Measurements from ENCODE around the gene FBXO47.

Gene FBXO47

DNA sequence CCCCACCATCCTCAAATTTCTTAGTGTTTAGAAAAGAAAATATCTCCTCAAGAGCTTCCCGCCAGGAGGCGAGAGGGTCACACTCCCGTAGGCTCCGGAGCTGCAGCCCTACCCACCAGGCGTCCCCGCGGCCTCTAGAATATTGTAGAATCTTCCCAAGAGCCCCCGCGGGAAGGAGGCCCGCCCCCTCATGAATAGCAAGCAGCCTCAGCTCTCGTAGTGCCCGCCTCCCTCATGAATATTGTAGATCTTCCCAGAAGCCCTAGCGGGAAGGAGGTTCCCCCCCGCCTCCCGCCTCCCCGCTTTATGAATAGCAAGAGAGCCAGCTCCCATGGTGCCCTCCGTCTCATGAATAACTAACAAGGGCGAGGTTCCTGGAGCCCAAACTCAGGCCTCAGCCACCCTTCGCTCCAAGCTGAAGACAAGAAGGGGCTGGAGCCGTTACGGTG lies at the start of gene FBXO47:
TSS of gene FBXO47 (minus strand) at position 114 of the 449 bp plus-strand sequence. CDS start 4,378 bp downstream, outside the sequence.
- DNase-seq: peak; percentile 84

GRCh38 chr17:39016193-39017153 lies 49.3 kb upstream of the FBXO47 start:
- DNase-seq: no peak

GRCh38 chr17:39015546-39015935 lies 48.3 kb upstream of the FBXO47 start:
- no peak for DNase-seq

GRCh38 chr17:39014795-39015545 lies 47.8 kb upstream of the FBXO47 start:
- DNase-seq: no peak

- no peak for DNase-seq
Measured at GRCh38 chr17:39014044-39014794, 47.0 kb upstream of the FBXO47 start.

GRCh38 chr17:39012725-39013124 lies 45.5 kb upstream of the FBXO47 start:
- no peak for DNase-seq

GRCh38 chr17:39011907-39012468 lies 44.8 kb upstream of the FBXO47 start:
- DNase-seq: no peak

GRCh38 chr17:39009581-39010001 lies 42.4 kb upstream of the FBXO47 start:
- no peak for DNase-seq

DNA sequence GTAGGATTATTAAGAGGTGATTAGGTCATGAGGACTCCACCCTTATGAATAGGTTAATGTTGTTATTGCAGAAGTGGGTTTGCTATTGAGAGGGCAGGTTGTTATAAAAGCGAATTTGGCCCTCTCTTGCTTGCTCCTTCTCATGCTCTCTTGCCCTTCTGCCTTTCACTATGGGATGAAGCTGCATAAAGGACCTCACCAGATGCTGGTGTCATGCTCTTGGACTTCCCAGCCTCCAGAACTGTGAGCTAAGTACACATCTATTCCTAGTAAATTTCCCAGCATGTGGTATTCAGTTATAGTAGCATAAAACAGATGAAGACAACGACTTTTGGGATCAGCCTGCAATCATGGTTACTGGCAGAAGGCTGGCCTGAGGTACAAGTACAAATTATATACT lies 41.4 kb upstream of the FBXO47 start:
- no peak for DNase-seq

- peak; percentile 29 for DNase-seq
Measured at GRCh38 chr17:39002991-39003715, 36.0 kb upstream of the FBXO47 start.

DNA sequence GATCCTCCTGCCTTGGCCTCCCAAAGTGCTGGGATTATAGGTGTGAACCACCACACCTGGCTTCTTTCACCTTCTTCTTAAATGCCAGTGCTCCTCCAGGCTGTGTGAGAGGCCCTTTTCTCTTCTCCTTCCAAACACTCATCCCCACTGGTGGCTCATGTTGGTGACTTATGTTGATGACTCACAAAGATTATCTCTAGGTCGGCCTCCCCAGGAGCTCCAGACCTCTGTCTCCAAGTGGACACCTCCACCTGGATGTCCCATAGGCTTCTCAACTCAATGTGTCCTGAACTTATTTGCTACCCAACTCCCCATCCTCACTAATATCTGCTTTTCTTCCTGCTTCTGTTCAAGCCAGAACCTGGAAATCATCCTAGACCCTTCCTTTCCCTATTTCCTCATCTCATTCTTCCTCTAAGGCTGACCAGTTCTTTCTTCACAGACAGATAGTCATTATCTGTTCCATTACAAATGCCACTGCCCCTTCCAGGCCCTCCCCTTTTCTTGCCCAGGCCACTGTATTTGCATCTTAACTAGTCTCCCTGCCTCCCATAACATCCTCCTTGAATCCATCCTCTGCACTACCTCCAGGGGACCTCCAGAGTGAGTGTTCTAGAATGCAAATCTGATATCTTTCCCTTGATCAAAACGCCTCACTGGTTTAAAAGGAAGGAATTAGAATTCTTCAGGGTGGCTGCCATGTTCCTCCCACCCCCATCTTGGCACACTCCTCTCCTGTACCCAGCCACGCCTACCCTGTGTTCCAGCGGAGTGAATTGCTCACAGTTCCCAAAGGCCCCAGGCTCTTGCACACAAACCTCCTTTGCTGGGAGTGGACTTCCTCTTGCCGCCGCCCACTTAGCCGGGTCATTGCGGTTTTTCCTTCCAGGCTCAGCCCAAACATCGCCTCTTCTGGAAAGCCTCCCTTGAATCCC lies 34.8 kb upstream of the FBXO47 start:
- no peak for DNase-seq

GRCh38 chr17:39000021-39000601 lies 32.9 kb upstream of the FBXO47 start:
- no peak for DNase-seq

DNA sequence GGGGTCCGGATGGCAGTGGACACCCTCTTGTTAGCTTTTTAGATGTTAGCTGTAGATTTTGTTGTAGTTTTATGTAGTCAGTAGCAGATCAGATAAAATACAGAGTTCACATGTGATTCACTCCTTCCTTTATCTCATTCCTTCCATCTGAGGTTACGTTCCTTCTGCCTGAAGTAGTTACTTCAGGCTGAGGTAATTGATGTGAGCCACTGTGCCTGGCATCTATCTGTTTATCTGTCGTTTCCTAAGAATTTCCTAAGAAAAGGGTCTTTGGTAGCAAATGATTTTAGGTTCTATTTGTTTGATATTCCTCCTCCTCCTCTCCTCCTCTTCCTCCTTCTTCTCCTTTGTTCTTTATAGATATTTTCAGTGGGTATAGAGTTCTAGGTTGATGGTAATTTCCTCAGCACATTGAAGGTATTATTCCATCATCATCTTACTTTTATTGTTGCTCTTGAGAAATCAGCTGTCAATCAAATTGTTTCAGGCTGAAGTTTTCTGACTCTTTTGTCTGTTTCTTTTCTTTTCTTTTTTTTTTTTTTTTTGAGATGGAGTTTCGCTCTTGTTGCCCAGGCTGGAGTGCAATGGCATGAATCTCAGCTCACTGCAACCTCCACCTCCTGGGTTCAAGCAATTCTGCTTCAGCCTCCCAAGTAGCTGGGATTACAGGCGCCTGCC lies 29.6 kb upstream of the FBXO47 start:
- DNase-seq: no peak

DNA sequence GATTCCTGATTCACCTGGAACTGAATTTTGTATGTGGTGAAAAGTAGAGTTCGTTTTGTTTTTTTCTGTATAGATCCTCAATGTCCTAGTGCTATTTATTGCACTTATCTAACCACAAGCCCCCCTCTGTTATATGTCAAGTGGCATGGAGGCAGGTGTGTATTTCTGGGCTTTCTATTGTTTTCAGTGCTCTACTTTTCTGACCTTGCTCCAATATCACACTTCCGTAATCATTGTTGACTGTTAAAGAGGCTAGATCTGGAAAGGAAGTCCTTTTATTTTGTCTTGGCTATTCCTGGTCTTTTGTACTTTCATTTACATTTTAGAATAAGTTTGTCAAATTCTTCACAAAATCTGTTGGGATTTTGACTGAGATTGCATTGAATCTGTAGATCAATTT lies 26.8 kb upstream of the FBXO47 start:
- no peak for DNase-seq

DNA sequence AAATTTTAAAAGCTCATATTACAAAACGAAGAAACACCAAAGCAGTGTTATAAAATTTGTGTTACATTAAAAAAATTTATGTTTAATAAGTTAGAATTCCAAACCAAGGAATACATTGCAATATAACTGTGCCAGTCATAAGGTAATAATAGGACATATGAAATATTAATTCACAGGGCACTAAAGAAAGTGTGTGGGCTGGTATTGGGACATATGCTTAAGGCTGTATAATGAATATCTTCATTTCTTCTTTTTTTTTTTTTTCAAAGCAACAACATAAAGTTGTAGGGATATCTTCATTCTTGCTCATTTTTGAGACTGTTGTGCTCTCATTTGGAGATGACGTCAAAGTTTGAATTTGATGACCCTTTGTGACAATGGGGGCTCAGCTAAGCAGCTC lies 17.5 kb upstream of the FBXO47 start:
- DNase-seq: no peak

DNA sequence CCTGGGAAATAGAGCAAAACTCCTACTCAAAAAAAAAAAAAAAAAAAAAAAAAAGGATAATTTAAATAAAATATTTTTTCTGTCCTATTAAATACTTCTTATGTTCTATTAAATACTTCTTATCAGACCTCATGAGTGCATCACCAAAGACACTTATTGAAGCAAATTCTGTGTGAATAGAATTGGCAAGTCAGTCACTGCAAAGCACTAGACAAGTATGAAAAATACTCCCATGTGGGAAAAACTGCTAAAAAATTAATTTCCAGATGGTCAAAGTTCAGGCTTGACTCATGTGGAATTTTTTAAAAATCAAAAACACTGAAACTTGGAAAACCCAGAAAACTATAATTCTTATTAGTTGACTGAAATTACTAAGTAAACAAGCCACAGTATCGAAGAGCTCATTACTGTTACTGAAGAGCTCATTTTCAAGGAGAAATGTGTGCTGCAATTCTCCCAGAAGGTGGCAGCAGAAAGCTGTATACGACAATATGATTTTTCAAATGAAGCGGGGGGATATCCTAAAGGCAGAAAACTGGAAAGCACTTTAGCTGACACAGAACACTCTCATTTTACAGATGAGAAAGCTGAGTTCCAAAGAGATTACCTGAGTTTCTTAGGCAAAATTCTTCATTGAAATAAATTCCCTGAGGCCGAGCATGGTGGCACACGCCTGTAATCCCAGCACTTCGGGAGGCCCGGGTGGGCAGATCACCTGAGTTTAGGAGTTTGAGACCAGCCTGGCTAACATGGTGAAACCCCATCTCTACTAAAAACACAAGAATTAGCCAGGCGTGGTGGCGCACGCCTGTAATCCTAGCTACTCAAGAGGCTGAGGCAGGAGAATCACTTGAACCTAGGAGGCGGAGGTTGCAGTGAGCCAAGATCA lies 15.9 kb upstream of the FBXO47 start:
- DNase-seq: peak; percentile 34

GRCh38 chr17:38981636-38982035 lies 14.4 kb upstream of the FBXO47 start:
- no peak for DNase-seq

DNA sequence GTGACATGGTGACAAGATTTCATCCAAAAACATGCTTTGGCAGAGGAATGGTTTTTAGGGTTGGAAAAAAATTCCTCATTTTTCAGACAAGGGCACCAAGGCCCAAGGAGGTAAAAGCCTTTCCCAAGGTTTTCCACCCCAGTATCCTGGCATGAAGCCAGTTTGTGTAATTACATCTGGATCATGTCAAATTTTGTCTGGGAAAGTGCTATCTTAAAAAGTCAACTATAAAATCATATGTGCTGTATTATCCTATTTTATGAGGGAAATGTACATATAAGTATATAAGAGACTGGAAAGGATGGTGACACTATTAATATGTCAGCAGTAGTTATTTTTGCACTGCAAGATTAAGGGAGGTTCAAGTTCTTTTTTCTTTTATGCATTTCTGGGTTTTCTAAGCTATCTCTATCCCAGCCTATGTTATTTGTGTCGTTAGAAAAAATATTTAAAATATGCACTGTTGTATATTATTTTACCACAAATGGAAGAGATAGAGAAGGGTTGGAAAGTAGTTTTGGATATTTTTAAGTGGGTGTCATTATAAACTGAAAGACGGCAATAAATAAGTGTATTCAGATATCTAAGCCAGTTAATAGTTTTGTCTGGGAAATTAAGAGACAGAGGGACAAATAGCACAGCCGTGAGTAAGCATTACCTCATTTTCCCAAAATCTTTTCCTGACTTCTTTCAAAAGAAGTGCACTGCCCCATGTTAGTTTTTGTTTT lies 13.5 kb upstream of the FBXO47 start:
- DNase-seq: no peak
